ENCODE measurements around the gene CDH24. TPM values are rescaled to one million over a fixed set of nuclear protein-coding genes. Genes with fewer than 3 reads are reported as not detected.

The CDH24 gene
- total and polyA plus RNA-seq, 2 experiments from 2014 or later, result 1.5 to 3.8 TPM

- no peak for TF ChIP-seq EZH2phosphoT487 (IDR thresholded peaks at IDR 0.05; ENCODE audit: insufficient read depth, low read depth)
- no peak for TF ChIP-seq EZH2 (IDR thresholded peaks at IDR 0.05; ENCODE audit: insufficient read depth, poor library complexity, severe bottlenecking)
- no peak overlapping the region for H3K9ac ChIP-seq
Measured at GRCh38 chr14:23052671-23053070, 4.6 kb downstream of the CDH24 start.

GRCh38 chr14:23052182-23052623 lies 5.1 kb downstream of the CDH24 start:
- DNase-seq, result no peak
- no peaks in the 10 kb centered on the region for H3K9me2 ChIP-seq (ENCODE audit: insufficient read depth)
- in situ Hi-C loops (cut with MboI), result loop anchor here (5.0 kb wide), 1 partner anchor 60 kb away; no protein-coding TSS in a partner anchor
- H3K9ac ChIP-seq, result no peak overlapping the region
- no peaks in the 10 kb centered on the region for H3K79me2 ChIP-seq (ENCODE audit: insufficient read depth)
- no peak overlapping the region for H3K4me3 ChIP-seq
- no peak overlapping the region for H3K4me2 ChIP-seq (ENCODE audit: unreplicated experiment)
- no peaks in the 10 kb centered on the region for H3K27me3 ChIP-seq (replicated peaks; ENCODE audit: insufficient read depth)
- no peaks in the 10 kb centered on the region; the same call in 1 of the 2 replicates for H3F3A ChIP-seq (ENCODE audit: insufficient read depth)
- H3K4me1 ChIP-seq (ENCODE audit: insufficient read depth), result peaks cover 10% of the 10 kb centered on the region
- WGBS, 2 experiments (ENCODE audit: low coverage in 1 of 2, low lambda C conversion rate in 2 of 2, missing lambda C conversion rate in 2 of 2), result 73 to 76% methylated on average over 14 of the region's 14 CpGs
- TF ChIP-seq EZH2phosphoT487 (IDR thresholded peaks at IDR 0.05; ENCODE audit: insufficient read depth, low read depth) (no peak), EZH2 (IDR thresholded peaks at IDR 0.05; ENCODE audit: insufficient read depth, poor library complexity, severe bottlenecking) (no peak)
- no peaks in the 10 kb centered on the region for H3K36me3 ChIP-seq (ENCODE audit: low read depth)
- H4K20me1 ChIP-seq (ENCODE audit: insufficient read depth), result no peaks in the 10 kb centered on the region
- H3K27ac ChIP-seq, result no peak overlapping the region
- no peak overlapping the region for H2AFZ ChIP-seq
- no peaks in the 10 kb centered on the region for H3K9me3 ChIP-seq (ENCODE audit: low read depth)

More at GRCh38 chr14:23052671-23053070, 4.6 kb downstream of the CDH24 start:
- Histone ChIP-seq H3K79me2 (ENCODE audit: insufficient read depth) (no peaks in the 10 kb centered on the region), H3K27me3 (replicated peaks; ENCODE audit: insufficient read depth) (no peaks in the 10 kb centered on the region), H3K4me1 (ENCODE audit: insufficient read depth) (peaks cover 10% of the 10 kb centered on the region), H3K9me3 (ENCODE audit: low read depth) (no peaks in the 10 kb centered on the region), H3K36me3 (ENCODE audit: low read depth) (no peaks in the 10 kb centered on the region), H2AFZ (no peak overlapping the region), H3K27ac (no peak overlapping the region), H3F3A (ENCODE audit: insufficient read depth) (no peaks in the 10 kb centered on the region; the same call in 1 of the 2 replicates), H3K4me2 (ENCODE audit: unreplicated experiment) (no peak overlapping the region), H3K9me2 (ENCODE audit: insufficient read depth) (no peaks in the 10 kb centered on the region), H4K20me1 (ENCODE audit: insufficient read depth) (no peaks in the 10 kb centered on the region), H3K4me3 (no peak overlapping the region)
- DNase-seq, result no peak
- WGBS, 2 experiments (ENCODE audit: low coverage in 1 of 2, low lambda C conversion rate in 2 of 2, missing lambda C conversion rate in 2 of 2), result 80 to 81% methylated on average over 3 of the region's 3 CpGs
- in situ Hi-C loops (cut with MboI), result loop anchor here (5.0 kb wide), 1 partner anchor 60 kb away; no protein-coding TSS in a partner anchor

- DNase-seq, result no peak
- Histone ChIP-seq H3K9me2 (ENCODE audit: insufficient read depth) (no peaks in the 10 kb centered on the region), H3K79me2 (ENCODE audit: insufficient read depth) (no peaks in the 10 kb centered on the region), H3K9ac (no peak overlapping the region), H3K4me1 (ENCODE audit: insufficient read depth) (peaks cover 2% of the 10 kb centered on the region), H3K4me2 (ENCODE audit: unreplicated experiment) (no peak overlapping the region), H3K27me3 (replicated peaks; ENCODE audit: insufficient read depth) (no peaks in the 10 kb centered on the region), H2AFZ (no peak overlapping the region), H4K20me1 (ENCODE audit: insufficient read depth) (no peaks in the 10 kb centered on the region), H3F3A (ENCODE audit: insufficient read depth) (no peaks in the 10 kb centered on the region; the same call in 1 of the 2 replicates), H3K36me3 (ENCODE audit: low read depth) (no peaks in the 10 kb centered on the region), H3K4me3 (no peak overlapping the region), H3K9me3 (ENCODE audit: low read depth) (no peaks in the 10 kb centered on the region), H3K27ac (no peak overlapping the region)
- in situ Hi-C loops (cut with MboI), result loop anchor here (5.0 kb wide), 1 partner anchor 59 kb away; no protein-coding TSS in a partner anchor
- TF ChIP-seq EZH2phosphoT487 (IDR thresholded peaks at IDR 0.05; ENCODE audit: insufficient read depth, low read depth) (no peak), EZH2 (IDR thresholded peaks at IDR 0.05; ENCODE audit: insufficient read depth, poor library complexity, severe bottlenecking) (no peak)
- 83 to 88% methylated on average over 5 of the region's 5 CpGs for WGBS, 2 experiments (ENCODE audit: low coverage in 1 of 2, low lambda C conversion rate in 2 of 2, missing lambda C conversion rate in 2 of 2)
Measured at GRCh38 chr14:23051141-23052057, 5.9 kb downstream of the CDH24 start.

GRCh38 chr14:23049011-23049410 lies 8.3 kb downstream of the CDH24 start:
- DNase-seq, result no peak
- H3K4me3 ChIP-seq, result no peak overlapping the region
- in situ Hi-C loops (cut with MboI), result no loop called here
- H3K9me3 ChIP-seq (ENCODE audit: low read depth), result no peaks in the 10 kb centered on the region
- no peak overlapping the region for H3K4me2 ChIP-seq (ENCODE audit: unreplicated experiment)
- no peak overlapping the region for H3K9ac ChIP-seq
- no peak overlapping the region for H2AFZ ChIP-seq
- H3K27me3 ChIP-seq (replicated peaks; ENCODE audit: insufficient read depth), result no peaks in the 10 kb centered on the region
- H3F3A ChIP-seq (ENCODE audit: insufficient read depth), result no peaks in the 10 kb centered on the region; the same call in 1 of the 2 replicates
- H3K79me2 ChIP-seq (ENCODE audit: insufficient read depth), result no peaks in the 10 kb centered on the region
- no peaks in the 10 kb centered on the region for H4K20me1 ChIP-seq (ENCODE audit: insufficient read depth)
- WGBS, 2 experiments (ENCODE audit: low coverage in 1 of 2, low lambda C conversion rate in 2 of 2, missing lambda C conversion rate in 2 of 2), result 93 to 96% methylated on average over 9 of the region's 9 CpGs
- no peaks in the 10 kb centered on the region for H3K36me3 ChIP-seq (ENCODE audit: low read depth)
- no peaks in the 10 kb centered on the region for H3K9me2 ChIP-seq (ENCODE audit: insufficient read depth)
- H3K27ac ChIP-seq, result no peak overlapping the region
- TF ChIP-seq EZH2phosphoT487 (IDR thresholded peaks at IDR 0.05; ENCODE audit: insufficient read depth, low read depth) (no peak), EZH2 (IDR thresholded peaks at IDR 0.05; ENCODE audit: insufficient read depth, poor library complexity, severe bottlenecking) (no peak)
- H3K4me1 ChIP-seq (ENCODE audit: insufficient read depth), result no peaks in the 10 kb centered on the region

All from GM23248 (cell line).